HEK293T (cell line): ENCODE results near the gene ANKRD13D.

Source experiments
- BHLHE40 ChIP-seq: fragments of 450-650 bp; IDR thresholded peaks from 2 replicates; pipeline ENCODE4 v1.6.1; 2016; ENCODE audit warnings: mild to moderate bottlenecking, moderate library complexity, borderline replicate concordance
- CTBP1 ChIP-seq: fragments of 450-650 bp; IDR thresholded peaks from 2 replicates; pipeline ENCODE4 v1.6.1; 2016; ENCODE audit warnings: borderline replicate concordance
- ELF4 ChIP-seq: fragments of 450-650 bp; IDR thresholded peaks from 2 replicates; pipeline ENCODE4 v1.6.1; 2017; ENCODE audit warnings: antibody characterized with exemption
- FOXA1 ChIP-seq: fragments of 450-650 bp; IDR thresholded peaks from 2 replicates; pipeline ENCODE4 v1.6.1; 2016; ENCODE audit warnings: mild to moderate bottlenecking
- FOXK2 ChIP-seq: fragments of 450-650 bp; IDR thresholded peaks from 2 replicates; pipeline ENCODE4 v1.6.1; 2016; ENCODE audit warnings: mild to moderate bottlenecking
- FOXM1 ChIP-seq: fragments of 450-650 bp; IDR thresholded peaks from 2 replicates; pipeline ENCODE4 v1.6.1; 2017; ENCODE audit warnings: mild to moderate bottlenecking, borderline replicate concordance
- L3MBTL2 ChIP-seq: fragments of 450-650 bp; conservative IDR thresholded peaks from 2 replicates; pipeline ENCODE4 v1.6.1; 2016; ENCODE audit warnings: mild to moderate bottlenecking
- LEF1 ChIP-seq: fragments of 450-650 bp; IDR thresholded peaks from 2 replicates; pipeline ENCODE4 v1.6.1; 2017; ENCODE audit warnings: mild to moderate bottlenecking, borderline replicate concordance
- NFRKB ChIP-seq: fragments of 450-650 bp; IDR thresholded peaks from 2 replicates; pipeline ENCODE4 v1.6.1; 2016; ENCODE audit warnings: mild to moderate bottlenecking, moderate library complexity
- SP1 ChIP-seq: fragments of 450-650 bp; IDR thresholded peaks from 2 replicates; pipeline ENCODE4 v1.6.1; 2017
- SUZ12 ChIP-seq: fragments of 450-650 bp; IDR thresholded peaks from 2 replicates; pipeline ENCODE4 v1.6.1; 2016; ENCODE audit warnings: mild to moderate bottlenecking
- TARDBP ChIP-seq: fragments of 450-650 bp; IDR thresholded peaks from 2 replicates; pipeline ENCODE4 v1.6.1; 2016
- ZNF384 ChIP-seq: fragments of 450-650 bp; IDR thresholded peaks from 2 replicates; pipeline ENCODE4 v1.6.1; 2016
- TF ChIP-seq, protein P1 (sequence below): fragments of 450-650 bp; IDR thresholded peaks from 2 replicates; pipeline ENCODE4 v1.6.1; 2016

GRCh38 chr11:67317205-67317887 lies 28.2 kb downstream of the ANKRD13D start:
- TF ChIP-seq SP1 (no peak), TARDBP (no peak), ELF4 (peak; percentile 83; the same call in 1 of the 2 replicates), FOXM1 (no peak), FOXA1 (no peak), CTBP1 (no peak), ZNF384 (no peak), L3MBTL2 (peak; percentile 71), LEF1 (no peak), BHLHE40 (no peak), SUZ12 (no peak), NFRKB (no peak), FOXK2 (no peak)
- TF ChIP-seq, protein P1, sequence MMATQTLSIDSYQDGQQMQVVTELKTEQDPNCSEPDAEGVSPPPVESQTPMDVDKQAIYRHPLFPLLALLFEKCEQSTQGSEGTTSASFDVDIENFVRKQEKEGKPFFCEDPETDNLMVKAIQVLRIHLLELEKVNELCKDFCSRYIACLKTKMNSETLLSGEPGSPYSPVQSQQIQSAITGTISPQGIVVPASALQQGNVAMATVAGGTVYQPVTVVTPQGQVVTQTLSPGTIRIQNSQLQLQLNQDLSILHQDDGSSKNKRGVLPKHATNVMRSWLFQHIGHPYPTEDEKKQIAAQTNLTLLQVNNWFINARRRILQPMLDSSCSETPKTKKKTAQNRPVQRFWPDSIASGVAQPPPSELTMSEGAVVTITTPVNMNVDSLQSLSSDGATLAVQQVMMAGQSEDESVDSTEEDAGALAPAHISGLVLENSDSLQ = no peak
